Lower leg skin (tissue), 4 donors: ENCODE measurements around the gene STX10. TPM values are rescaled to one million over a fixed set of nuclear protein-coding genes. Genes with fewer than 3 reads are reported as not detected.

Source experiments
- DNase-seq, 2 donors: peaks; one replicate each; pipeline ENCODE4 v3.0.0-alpha.2; 2019; ENCODE audit warnings: low spot score in 2 of 2
- H3K4me3 ChIP-seq: fragments of 200-600 bp; sonication (generic); 2 replicates; pipeline ENCODE4 v1.5.1; 2017; ENCODE audit warnings: mild to moderate bottlenecking, low read depth; ENCODE audit not compliant: poor library complexity, severe bottlenecking
- CTCF ChIP-seq, 3 donors: fragments of 450-650 bp; IDR thresholded peaks; one replicate each; pipeline ENCODE4 v1.5.1; 2016; ENCODE audit warnings: antibody characterized with exemption in 3 of 3, mild to moderate bottlenecking in 3 of 3, moderate library complexity in 2 of 3
- POLR2A ChIP-seq, 2 donors: fragments of 450-650 bp; IDR thresholded peaks; one replicate each; pipeline ENCODE4 v1.6.1; 2016 to 2017; ENCODE audit warnings: antibody characterized with exemption in 2 of 2, mild to moderate bottlenecking in 1 of 2, moderate library complexity in 1 of 2
- WGBS, 2 donors: methylation state at CpG; one replicate each; pipeline ENCODE4 v1.1.5; 2018; 5-methylcytosine and 5-hydroxymethylcytosine counted together
- intact Hi-C: fragments of 100-400 bp; cut with DNase I; formaldehyde crosslinking; loops from one replicate; pipeline ENCODE4 v1.15.0; 2023; ENCODE audit warnings: low total_unique reads
- total RNA-seq, 4 donors: library from RNA; depleted of rRNA; stranded (reverse); fragments of >200 nt; gene quantifications; one replicate each; pipeline ENCODE4 v1.1.0, GENCODE V29; 2016

STX10 gene
- total RNA-seq, 4 donors from 2014 or later = 67.8 to 110 (median 78.0) TPM

GRCh38 chr19:13146763-13147563 is 3.2 kb downstream of the STX10 start:
- intact Hi-C loops = no loop called here
- WGBS, 2 donors = 57 to 62% methylated on average over 16 of the region's 16 CpGs
- no peak overlapping the region for H3K4me3 ChIP-seq
- DNase-seq = no peak
- TF ChIP-seq CTCF (IDR thresholded peaks at IDR 0.05) = no peak
- no peak for TF ChIP-seq POLR2A (IDR thresholded peaks at IDR 0.05)

GRCh38 chr19:13139633-13140311 is 10.4 kb downstream of the STX10 start:
- WGBS, 2 donors = 79 to 85% methylated on average over 9 to 11 of the region's 11 CpGs
- intact Hi-C loops = no loop called here
- TF ChIP-seq CTCF (IDR thresholded peaks at IDR 0.05) (no peak), POLR2A (IDR thresholded peaks at IDR 0.05) (no peak)
- no peak for DNase-seq
- H3K4me3 ChIP-seq = no peak overlapping the region

- no peak for TF ChIP-seq POLR2A (IDR thresholded peaks at IDR 0.05)
- TF ChIP-seq CTCF (IDR thresholded peaks at IDR 0.05) = no peak
- no peak for DNase-seq
- H3K4me3 ChIP-seq = no peak overlapping the region
- intact Hi-C loops = no loop called here
- 70 to 82% methylated on average over 10 of the region's 10 CpGs for WGBS, 2 donors
These were observed 11.3 kb downstream of the STX10 start for GRCh38 chr19:13138916-13139198.

GRCh38 chr19:13138171-13138915 is 11.8 kb downstream of the STX10 start:
- 88% methylated on average over 40 of the region's 40 CpGs for WGBS, 2 donors
- no peak overlapping the region for H3K4me3 ChIP-seq
- intact Hi-C loops = no loop called here
- DNase-seq = no peak
- no peak for TF ChIP-seq CTCF (IDR thresholded peaks at IDR 0.05)
- no peak for TF ChIP-seq POLR2A (IDR thresholded peaks at IDR 0.05)

- DNase-seq = no peak
- TF ChIP-seq CTCF (IDR thresholded peaks at IDR 0.05) (no peak), POLR2A (IDR thresholded peaks at IDR 0.05) (no peak)
- no peak overlapping the region for H3K4me3 ChIP-seq
- WGBS, 2 donors = 91 to 94% methylated on average over 20 to 28 of the region's 28 CpGs
- intact Hi-C loops = no loop called here
These were observed 12.8 kb downstream of the STX10 start for GRCh38 chr19:13137290-13137794.
